Fibroblast of skin of back (primary cell): ENCODE results near the gene SALL3. TPM values are rescaled to one million over a fixed set of nuclear protein-coding genes. Genes with fewer than 3 reads are reported as not detected.
"Not testable (repeated sequence)": the region's sequence is repeated elsewhere in the genome, so short reads cannot be mapped to it uniquely, and the experiment has no call there.

Experiments used
- DNase-seq: peaks from one replicate; pipeline ENCODE4 v3.0.0-alpha.2; 2013
- polyA plus RNA-seq, 2 experiments: library from polyadenylated mRNA; unstranded; fragments of 120-200 nt; gene quantifications; one replicate each; pipeline ENCODE4 v1.2.1, GENCODE V29; 2013; ENCODE audit not compliant: insufficient read length in 2 of 2

SALL3 gene
- 0.01 TPM for polyA plus RNA-seq (2013, experiment 1 of 2; ENCODE audit: insufficient read length)
- polyA plus RNA-seq (2013, experiment 2 of 2; ENCODE audit: insufficient read length), result not detected

GRCh38 chr18:78979730-78980278, at the start of gene SALL3:
TSS of gene SALL3 (plus strand) at chr18:78979818. CDS start at chr18:78980275, 457 bp downstream.
- DNase-seq, result no peak

GRCh38 chr18:78932281-78932680, 47.3 kb upstream of the SALL3 start:
- DNase-seq, result no peak

- no peak for DNase-seq
Observed at GRCh38 chr18:78934003-78934402, 45.6 kb upstream of the SALL3 start.

GRCh38 chr18:78934551-78935225, 44.9 kb upstream of the SALL3 start:
- DNase-seq, result no peak

GRCh38 chr18:78935406-78935805, 44.2 kb upstream of the SALL3 start:
- no peak for DNase-seq

GRCh38 chr18:78936251-78937005, 43.2 kb upstream of the SALL3 start:
- no peak for DNase-seq

- DNase-seq, result no peak
Observed at GRCh38 chr18:78937166-78937565, 42.5 kb upstream of the SALL3 start.

GRCh38 chr18:78939105-78939504, 40.5 kb upstream of the SALL3 start:
- no peak for DNase-seq

DNA sequence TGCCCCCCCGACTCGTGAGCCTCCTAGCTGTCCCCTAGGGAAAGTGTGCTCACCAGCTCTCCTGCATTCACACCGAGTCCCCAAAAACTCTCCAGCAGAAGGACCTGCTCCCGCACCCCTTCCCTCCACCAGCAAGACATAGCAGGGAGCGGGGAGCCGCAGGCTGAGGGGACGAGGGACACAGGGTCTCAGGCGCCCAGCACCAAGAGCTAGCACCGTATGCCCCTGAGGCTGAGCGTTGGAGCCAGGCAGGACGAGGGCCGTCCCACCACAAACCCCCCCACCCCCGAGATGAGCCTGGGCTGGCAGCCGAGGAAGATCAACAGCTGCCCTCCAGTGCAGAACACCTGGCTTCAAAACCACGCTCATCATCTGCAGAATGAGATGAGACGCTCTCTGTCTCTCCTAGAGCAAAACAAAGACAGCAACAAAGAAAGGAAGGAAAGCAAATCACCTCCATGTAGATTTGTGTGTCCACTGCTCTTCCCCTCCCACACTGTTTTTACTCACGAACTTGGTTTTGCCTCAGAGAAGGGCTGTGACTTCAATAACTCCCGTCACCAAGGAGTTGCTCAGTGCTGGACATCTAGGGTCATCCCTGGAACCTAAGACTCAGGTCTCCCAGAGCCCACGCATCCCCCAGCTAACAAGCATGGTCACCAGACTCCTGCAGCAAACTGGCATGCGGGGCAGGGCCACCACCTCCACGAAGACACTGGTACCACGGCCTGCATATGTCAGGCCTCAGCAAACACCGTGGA, 39.7 kb upstream of the SALL3 start:
- DNase-seq, result no peak

GRCh38 chr18:78942236-78942635, 37.4 kb upstream of the SALL3 start:
- not testable (repeated sequence) for DNase-seq

GRCh38 chr18:78945628-78946027, 34.0 kb upstream of the SALL3 start:
- no peak for DNase-seq

DNA sequence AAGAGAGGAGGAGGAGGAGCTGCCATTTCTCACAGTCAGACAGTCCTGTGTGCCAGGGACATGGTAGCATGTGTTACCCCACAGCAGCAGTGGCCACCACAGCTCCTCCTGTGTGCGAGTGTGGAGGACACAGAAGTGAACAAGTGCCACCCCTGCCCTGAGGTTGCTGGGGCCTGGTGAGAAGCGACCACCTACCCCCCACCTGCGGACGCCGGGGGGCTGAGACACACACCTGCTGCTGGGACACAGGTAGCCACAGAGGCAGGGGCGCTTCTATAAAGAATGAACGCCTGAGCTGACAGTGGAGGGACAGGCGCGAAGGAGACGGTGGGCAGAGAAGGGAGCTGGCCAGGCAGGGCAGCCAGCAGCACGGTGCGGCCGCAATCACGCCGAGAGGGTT, 32.3 kb upstream of the SALL3 start:
- DNase-seq, result no peak

GRCh38 chr18:78948221-78948620, 31.4 kb upstream of the SALL3 start:
- no peak for DNase-seq

DNA sequence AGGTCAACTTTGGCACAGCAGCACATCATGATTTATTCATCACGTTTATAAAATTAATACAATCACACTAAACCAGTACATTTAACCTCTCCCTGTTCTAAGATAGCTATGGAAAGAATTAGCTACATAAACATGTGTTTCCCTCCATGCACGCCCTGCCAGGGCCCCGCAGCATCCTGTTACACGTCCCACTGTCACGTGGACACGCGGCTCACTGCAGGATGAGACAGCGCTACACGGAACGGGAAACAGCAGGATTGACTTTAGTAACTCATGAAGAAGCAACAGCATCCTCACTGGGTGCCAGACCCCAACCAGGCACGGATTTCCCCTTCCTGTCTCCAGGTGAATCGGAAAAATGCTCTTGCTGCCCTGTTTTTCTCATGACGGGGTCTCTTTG, 30.9 kb upstream of the SALL3 start:
- no peak for DNase-seq

DNA sequence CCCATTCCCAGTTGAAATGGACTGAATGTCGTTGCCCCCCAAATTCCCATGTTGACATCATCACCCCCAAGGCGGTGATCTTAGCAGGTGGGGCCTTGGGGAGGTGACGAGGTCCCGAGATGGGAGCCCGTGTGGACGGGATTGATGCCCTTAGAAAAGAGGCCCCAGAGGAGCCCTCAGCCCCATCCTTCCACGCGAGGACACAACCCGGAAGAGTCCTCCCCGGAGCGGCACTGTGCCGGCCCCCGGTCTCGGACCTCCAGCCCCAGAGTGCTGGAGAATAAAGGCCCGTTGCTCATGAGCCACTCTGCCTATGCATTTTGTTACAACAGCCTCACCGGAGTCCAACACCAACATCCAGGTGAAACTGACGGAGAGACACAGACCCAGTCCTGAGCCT, 30.4 kb upstream of the SALL3 start:
- no peak for DNase-seq

DNA sequence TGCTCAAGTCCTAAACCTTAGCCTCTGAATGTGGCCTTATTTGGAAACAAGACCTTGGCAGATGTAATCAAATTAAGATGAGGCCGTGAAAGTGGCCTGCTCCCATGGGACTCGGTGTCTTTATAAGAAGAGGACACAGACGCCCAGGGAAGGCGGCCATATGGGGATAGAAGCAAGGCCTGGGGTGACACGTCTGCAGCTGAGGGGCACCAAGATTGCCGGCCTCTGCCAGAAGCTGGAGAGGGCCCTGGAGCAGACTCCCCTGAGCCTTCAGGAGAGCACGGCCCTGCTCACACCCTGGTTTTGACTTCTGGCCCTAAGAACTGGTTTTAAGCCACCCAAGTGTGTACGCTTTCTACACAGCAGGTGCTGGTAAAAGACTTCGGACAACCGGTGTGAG, 29.2 kb upstream of the SALL3 start:
- no peak for DNase-seq

- DNase-seq, result no peak
Observed at GRCh38 chr18:78953566-78953965, 26.1 kb upstream of the SALL3 start.

- no peak for DNase-seq
Observed at GRCh38 chr18:78955051-78955450, 24.6 kb upstream of the SALL3 start.

GRCh38 chr18:78957140-78957539, 22.5 kb upstream of the SALL3 start:
- no peak for DNase-seq

DNA sequence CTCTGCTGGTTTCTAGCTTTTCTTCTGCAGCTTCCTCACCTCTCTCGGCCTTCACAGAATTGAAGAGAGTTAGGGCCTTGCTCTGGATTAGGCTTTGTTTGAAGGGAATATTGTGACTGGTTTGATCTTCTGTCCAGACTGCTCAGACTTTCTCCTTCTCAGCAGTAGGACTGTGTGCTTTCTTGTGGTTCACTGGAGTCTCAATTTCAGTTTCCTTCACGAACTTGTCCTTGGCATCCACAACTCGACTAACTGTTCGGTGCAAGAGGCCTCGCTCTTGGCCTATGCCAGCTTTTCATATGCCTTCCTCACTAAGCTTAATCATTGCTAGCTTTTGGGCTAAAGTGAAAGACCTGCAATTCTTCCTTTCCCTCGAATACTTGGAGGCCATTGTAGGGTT, 18.9 kb upstream of the SALL3 start:
- no peak for DNase-seq

DNA sequence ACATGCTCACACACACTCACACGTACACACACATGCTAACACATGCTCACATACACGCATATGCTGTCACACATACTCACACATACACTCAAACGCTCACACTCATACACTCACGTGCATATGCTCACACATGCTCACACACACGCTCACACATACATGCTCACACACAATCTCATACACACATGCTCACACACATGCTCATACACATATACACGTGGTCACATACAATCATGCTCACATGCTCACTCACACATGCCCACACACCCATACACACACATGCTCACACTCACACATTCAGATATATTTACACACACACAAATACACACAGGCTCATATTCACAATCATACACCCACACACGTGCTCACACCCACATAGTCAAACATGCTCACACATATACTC, 17.5 kb upstream of the SALL3 start:
- no peak for DNase-seq

DNA sequence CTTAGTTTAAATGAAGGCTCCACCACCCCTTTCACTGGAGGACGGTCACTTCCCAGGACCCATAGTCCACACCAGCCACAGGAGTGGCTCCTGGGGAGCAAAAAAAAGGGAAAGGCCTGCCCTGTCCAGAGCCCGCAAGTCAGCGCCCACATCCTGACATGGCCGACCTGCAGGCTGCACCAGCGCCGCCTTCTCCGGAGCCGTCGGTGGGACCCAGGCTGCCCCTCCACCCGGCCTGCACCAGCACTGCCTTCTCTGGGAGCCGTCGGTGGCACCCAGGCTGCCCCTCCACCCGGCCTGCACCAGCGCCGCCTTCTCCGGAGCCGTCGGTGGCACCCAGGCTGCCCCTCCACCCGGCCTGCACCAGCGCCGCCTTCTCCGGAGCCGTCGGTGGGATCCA, 14.9 kb upstream of the SALL3 start:
- not testable (repeated sequence) for DNase-seq

- no peak for DNase-seq
Observed at GRCh38 chr18:78965260-78965659, 14.4 kb upstream of the SALL3 start.
